ENCODE results near the gene BICDL2. TPM values are rescaled to one million over a fixed set of nuclear protein-coding genes. Genes with fewer than 3 reads are reported as not detected.
A peak's percentile ranks its signal among the peaks of the same experiment; 100 is the strongest.

The BICDL2 gene
- total and polyA plus RNA-seq, 9 of the 15 experiments (the other 6 are each of a cell fraction or from before 2014, with no cell fraction given), result 0.09 to 0.28 (median 0.09) TPM; not detected in 6

GRCh38 chr16:2979669-2980226 lies 57.0 kb downstream of the BICDL2 start (continued):
- no peak for TF ChIP-seq HOMEZ (CRISPR knock-in tag; IDR thresholded peaks at IDR 0.05)
- no peak for TF ChIP-seq SRSF1 (IDR thresholded peaks at IDR 0.05; ENCODE audit: low read depth, low read length)
- TF ChIP-seq CREM (IDR thresholded peaks at IDR 0.05; ENCODE audit: low read depth), result peak; percentile 4; the same call in 1 of the 2 replicates
- no peak for TF ChIP-seq ARHGAP35 (IDR thresholded peaks at IDR 0.05; ENCODE audit: partially characterized antibody)
- TF ChIP-seq PKNOX1 (IDR thresholded peaks at IDR 0.05), result peak; percentile 96
- TF ChIP-seq MTF1 (CRISPR knock-in tag; IDR thresholded peaks at IDR 0.05; ENCODE audit: borderline replicate concordance), result no peak
- TF ChIP-seq CBX2 (IDR thresholded peaks at IDR 0.05; ENCODE audit: insufficient read depth, low read length, poor library complexity, severe bottlenecking), result no peak
- TF ChIP-seq ZNF740 (CRISPR knock-in tag; IDR thresholded peaks at IDR 0.05), result no peak
- TF ChIP-seq ZNF740 (tag; IDR thresholded peaks at IDR 0.05), result no peak
- no peak for TF ChIP-seq HDAC8 (tag; IDR thresholded peaks at IDR 0.05)
- TF ChIP-seq ELF4 (CRISPR knock-in tag; IDR thresholded peaks at IDR 0.05), result 0 out of 2 replicates have a peak, but pooled peaks have one; percentile 39
- no peak for TF ChIP-seq ZNF121 (CRISPR knock-in tag; conservative IDR thresholded peaks at IDR 0.05)
- TF ChIP-seq ZNF124 (CRISPR knock-in tag; IDR thresholded peaks at IDR 0.05), result no peak
- TF ChIP-seq RBM14 (IDR thresholded peaks at IDR 0.05; ENCODE audit: borderline replicate concordance, insufficient read depth, low read depth, low read length), result no peak
- no peak for TF ChIP-seq RBM34 (IDR thresholded peaks at IDR 0.05; ENCODE audit: borderline replicate concordance, insufficient read depth, low read length)
- TF ChIP-seq JUN (IDR thresholded peaks at IDR 0.05; ENCODE audit: borderline replicate concordance, low read depth, low read length), result no peak
- no peak for TF ChIP-seq JUN (CRISPR knock-in tag; IDR thresholded peaks at IDR 0.05; ENCODE audit: borderline replicate concordance)
- TF ChIP-seq EZH2 (IDR thresholded peaks at IDR 0.05; ENCODE audit: borderline replicate concordance, low read depth, low read length), result no peak
- TF ChIP-seq MEIS2 (IDR thresholded peaks at IDR 0.05; ENCODE audit: partially characterized antibody), result peak; percentile 23
- TF ChIP-seq ARID1B (IDR thresholded peaks at IDR 0.05), result no peak
- TF ChIP-seq, protein P1, sequence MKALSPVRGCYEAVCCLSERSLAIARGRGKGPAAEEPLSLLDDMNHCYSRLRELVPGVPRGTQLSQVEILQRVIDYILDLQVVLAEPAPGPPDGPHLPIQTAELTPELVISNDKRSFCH (CRISPR knock-in tag; IDR thresholded peaks at IDR 0.05), result no peak
- TF ChIP-seq, protein P1 (tag; IDR thresholded peaks at IDR 0.05), result no peak
- TF ChIP-seq ELF1 (tag; IDR thresholded peaks at IDR 0.05), result peak; percentile 41; the same call in 1 of the 2 replicates
- TF ChIP-seq DNMT1 (IDR thresholded peaks at IDR 0.05), result no peak
- no peak for TF ChIP-seq POLR3G (IDR thresholded peaks at IDR 0.05; ENCODE audit: extremely low read depth, insufficient read length, insufficient replicate concordance)
- no peak for TF ChIP-seq SIN3B (IDR thresholded peaks at IDR 0.05; ENCODE audit: low read depth)
- TF ChIP-seq PHB2 (IDR thresholded peaks at IDR 0.05; ENCODE audit: low read depth), result no peak

All from K562 (cell line).